Vagina (tissue), 2 donors: ENCODE results near the gene GLYATL1B. TPM values are rescaled to one million over a fixed set of nuclear protein-coding genes. Genes with fewer than 3 reads are reported as not detected.
"Not testable (repeated sequence)": the region's sequence is repeated elsewhere in the genome, so short reads cannot be mapped to it uniquely, and the experiment has no call there.

Experiments
- DNase-seq, 2 donors: peaks; one replicate each; pipeline ENCODE4 v3.0.0-alpha.2; 2017; ENCODE audit errors: extremely low spot score in 2 of 2
- H3K27ac ChIP-seq: fragments of 200-600 bp; sonication (generic); one replicate; pipeline ENCODE4 v1.5.1; 2019
- H3K27me3 ChIP-seq: fragments of 200-600 bp; sonication (generic); one replicate; pipeline ENCODE4 v1.5.1; 2019
- H3K36me3 ChIP-seq, 2 donors: fragments of 200-600 bp; sonication (generic); one replicate each; pipeline ENCODE4 v1.5.1; 2017 to 2019
- H3K4me1 ChIP-seq: fragments of 200-600 bp; sonication (generic); one replicate; pipeline ENCODE4 v1.5.1; 2019
- H3K4me3 ChIP-seq, 2 donors: fragments of 200-600 bp; sonication (generic); 1 replicate in 1 of 2; 2 replicates in 1 of 2; pipeline ENCODE4 v1.5.1; 2016 to 2019
- H3K9me3 ChIP-seq: fragments of 200-600 bp; sonication (generic); one replicate; pipeline ENCODE4 v1.5.1; 2019
- POLR2A ChIP-seq, 2 donors: fragments of 450-650 bp; IDR thresholded peaks; one replicate each; pipeline ENCODE4 v1.6.1; 2017; ENCODE audit warnings: antibody characterized with exemption in 2 of 2, mild to moderate bottlenecking in 2 of 2, moderate library complexity in 2 of 2
- POLR2AphosphoS5 ChIP-seq, 2 donors: sonication (generic); formaldehyde crosslinking; IDR thresholded peaks; one replicate each; pipeline ENCODE4 v1.9.0; 2017; ENCODE audit warnings: antibody characterized with exemption in 2 of 2, mild to moderate bottlenecking in 2 of 2, low read depth in 1 of 2; ENCODE audit not compliant: insufficient read depth in 1 of 2
- intact Hi-C: fragments of 100-400 bp; cut with DNase I; formaldehyde crosslinking; loops from one replicate; pipeline ENCODE4 v1.15.1; 2023
- total RNA-seq: library from RNA; depleted of rRNA; stranded (reverse); fragments of >200 nt; gene quantifications from one replicate; pipeline ENCODE4 v1.2.3, GENCODE V29; 2016
- TF ChIP-seq, protein P1 (sequence below), 3 experiments: fragments of 450-650 bp in 2 of 3; fragments of 200-600 bp in 1 of 3; sonication (generic) in 1 of 3; IDR thresholded peaks; one replicate each; pipeline ENCODE4 v1.5.1; 2017 to 2019; ENCODE audit warnings: antibody characterized with exemption in 3 of 3, mild to moderate bottlenecking in 2 of 3, moderate library complexity in 2 of 3

The GLYATL1B gene
- total RNA-seq, 1 donor from 2014 or later, result not detected

- no peaks in the 10 kb centered on the region for H3K36me3 ChIP-seq
- no peak overlapping the region for H3K4me3 ChIP-seq
- no peaks in the 10 kb centered on the region for H3K4me1 ChIP-seq
- intact Hi-C loops, result no loop called here
- H3K27me3 ChIP-seq, result no peaks in the 10 kb centered on the region
- no peak overlapping the region for H3K27ac ChIP-seq
- no peaks in the 10 kb centered on the region for H3K9me3 ChIP-seq
- TF ChIP-seq POLR2A (IDR thresholded peaks at IDR 0.05) (no peak), POLR2AphosphoS5 (IDR thresholded peaks at IDR 0.05; ENCODE audit: insufficient read depth in 1 of 2, low read depth in 1 of 2) (no peak)
- TF ChIP-seq, protein P1, sequence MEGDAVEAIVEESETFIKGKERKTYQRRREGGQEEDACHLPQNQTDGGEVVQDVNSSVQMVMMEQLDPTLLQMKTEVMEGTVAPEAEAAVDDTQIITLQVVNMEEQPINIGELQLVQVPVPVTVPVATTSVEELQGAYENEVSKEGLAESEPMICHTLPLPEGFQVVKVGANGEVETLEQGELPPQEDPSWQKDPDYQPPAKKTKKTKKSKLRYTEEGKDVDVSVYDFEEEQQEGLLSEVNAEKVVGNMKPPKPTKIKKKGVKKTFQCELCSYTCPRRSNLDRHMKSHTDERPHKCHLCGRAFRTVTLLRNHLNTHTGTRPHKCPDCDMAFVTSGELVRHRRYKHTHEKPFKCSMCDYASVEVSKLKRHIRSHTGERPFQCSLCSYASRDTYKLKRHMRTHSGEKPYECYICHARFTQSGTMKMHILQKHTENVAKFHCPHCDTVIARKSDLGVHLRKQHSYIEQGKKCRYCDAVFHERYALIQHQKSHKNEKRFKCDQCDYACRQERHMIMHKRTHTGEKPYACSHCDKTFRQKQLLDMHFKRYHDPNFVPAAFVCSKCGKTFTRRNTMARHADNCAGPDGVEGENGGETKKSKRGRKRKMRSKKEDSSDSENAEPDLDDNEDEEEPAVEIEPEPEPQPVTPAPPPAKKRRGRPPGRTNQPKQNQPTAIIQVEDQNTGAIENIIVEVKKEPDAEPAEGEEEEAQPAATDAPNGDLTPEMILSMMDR (IDR thresholded peaks at IDR 0.05), result no peak
- no peak for DNase-seq
Observed at GRCh38 chr11:59076876-59077571, 9.1 kb upstream of the GLYATL1B start.

DNA sequence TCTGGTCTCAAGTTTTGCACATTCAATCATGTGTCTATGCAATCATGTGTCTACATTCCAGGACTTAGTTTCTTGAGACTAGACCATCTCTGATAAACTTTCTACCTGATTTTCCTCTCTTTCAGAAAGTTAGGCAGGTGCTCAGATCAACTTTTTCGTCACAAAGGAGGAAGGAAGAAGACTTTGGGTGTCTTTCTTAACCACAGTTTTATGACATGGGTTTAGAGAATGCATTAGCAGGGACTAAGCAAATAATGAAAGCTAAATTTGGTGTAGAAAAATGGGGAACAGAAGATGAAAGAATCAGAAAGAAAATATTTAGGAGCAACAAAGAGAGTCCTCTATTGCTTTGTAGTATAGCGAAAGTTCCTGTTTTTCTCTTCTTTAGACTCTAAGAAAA is 7.7 kb upstream of the GLYATL1B start:
- intact Hi-C loops, result no loop called here
- Histone ChIP-seq H3K27me3 (no peaks in the 10 kb centered on the region), H3K27ac (no peak overlapping the region), H3K9me3 (no peaks in the 10 kb centered on the region), H3K4me1 (no peaks in the 10 kb centered on the region), H3K36me3 (no peaks in the 10 kb centered on the region), H3K4me3 (no peak overlapping the region)
- no peak for DNase-seq
- TF ChIP-seq POLR2AphosphoS5 (IDR thresholded peaks at IDR 0.05; ENCODE audit: insufficient read depth in 1 of 2, low read depth in 1 of 2) (no peak), POLR2A (IDR thresholded peaks at IDR 0.05) (no peak)
- TF ChIP-seq, protein P1 (IDR thresholded peaks at IDR 0.05), result no peak

DNA sequence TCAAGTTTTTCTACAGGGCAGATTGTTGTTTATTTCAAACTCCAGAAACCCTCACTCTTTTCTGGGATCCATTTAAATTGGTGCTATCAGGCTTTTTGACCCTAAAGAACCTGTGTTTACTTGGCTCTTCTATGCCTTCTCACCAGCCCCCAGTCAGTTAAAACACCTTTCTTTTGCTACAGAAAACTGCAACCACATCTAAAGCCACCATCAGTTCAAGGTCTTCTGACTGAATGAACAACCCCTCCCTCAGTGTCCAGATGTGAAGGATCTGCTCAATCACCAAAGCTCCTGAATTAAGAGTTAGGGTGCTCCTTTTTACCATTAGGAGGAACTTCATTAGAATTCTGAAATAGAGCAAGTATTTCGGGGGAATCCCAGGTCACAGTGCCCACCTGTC is 7.0 kb upstream of the GLYATL1B start:
- DNase-seq, result no peak
- H3K27me3 ChIP-seq, result no peaks in the 10 kb centered on the region
- no peak overlapping the region for H3K27ac ChIP-seq
- H3K36me3 ChIP-seq, result no peaks in the 10 kb centered on the region
- H3K4me1 ChIP-seq, result no peaks in the 10 kb centered on the region
- intact Hi-C loops, result no loop called here
- TF ChIP-seq, protein P1 (IDR thresholded peaks at IDR 0.05), result no peak
- TF ChIP-seq POLR2A (IDR thresholded peaks at IDR 0.05) (no peak), POLR2AphosphoS5 (IDR thresholded peaks at IDR 0.05; ENCODE audit: insufficient read depth in 1 of 2, low read depth in 1 of 2) (no peak)
- no peaks in the 10 kb centered on the region for H3K9me3 ChIP-seq
- no peak overlapping the region for H3K4me3 ChIP-seq

DNA sequence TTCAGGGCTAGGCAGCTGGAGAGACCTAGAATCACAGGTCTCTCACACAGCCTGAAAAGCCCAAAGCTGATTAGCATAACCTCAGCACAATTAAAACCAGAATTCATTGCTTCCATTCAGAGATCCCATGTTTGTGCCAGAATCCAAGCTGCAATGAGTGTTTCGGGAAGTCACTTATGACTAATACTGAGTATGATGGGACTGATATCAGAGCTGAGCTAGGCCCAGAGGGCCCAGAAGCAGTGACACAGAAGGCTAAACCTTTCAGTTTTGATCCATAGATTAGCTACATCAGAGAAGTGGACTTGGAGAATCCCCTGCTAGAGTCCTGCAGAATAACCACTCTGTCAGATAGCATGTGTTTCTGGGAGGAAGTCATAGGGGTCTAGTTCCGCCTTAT is 5.7 kb upstream of the GLYATL1B start:
- H3K27ac ChIP-seq, H3K27me3 ChIP-seq, intact Hi-C loops, H3K36me3 ChIP-seq, H3K4me1 ChIP-seq, H3K4me3 ChIP-seq, H3K9me3 ChIP-seq, DNase-seq: not testable (repeated sequence)

- intact Hi-C loops, H3K36me3 ChIP-seq, H3K4me3 ChIP-seq, H3K9me3 ChIP-seq, H3K27me3 ChIP-seq, DNase-seq, H3K4me1 ChIP-seq, H3K27ac ChIP-seq: not testable (repeated sequence)
Observed at GRCh38 chr11:59081430-59082020, 4.6 kb upstream of the GLYATL1B start.

DNA sequence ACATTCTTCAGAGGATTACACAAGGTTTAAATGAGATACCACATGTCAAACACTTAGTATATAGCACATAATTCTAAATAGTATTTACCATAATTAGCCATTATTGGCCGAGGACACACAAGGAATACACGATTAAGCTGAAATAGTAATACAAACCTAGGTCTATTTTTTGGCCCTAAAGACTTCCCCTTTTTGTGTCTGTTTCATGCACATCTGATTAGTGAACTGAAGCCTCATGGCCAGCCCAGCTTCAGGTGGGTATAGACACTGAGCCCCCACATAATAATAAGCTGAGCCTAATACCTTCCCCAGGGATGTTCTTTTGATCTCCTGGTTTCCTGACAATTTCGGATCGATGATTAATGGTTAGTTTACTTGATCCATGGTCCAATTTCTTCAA is 2.1 kb downstream of the GLYATL1B start:
- H3K4me1 ChIP-seq, result no peaks in the 10 kb centered on the region
- H3K36me3 ChIP-seq, result no peaks in the 10 kb centered on the region
- DNase-seq, result no peak
- no peaks in the 10 kb centered on the region for H3K27me3 ChIP-seq
- intact Hi-C loops, result no loop called here
- no peaks in the 10 kb centered on the region for H3K9me3 ChIP-seq
- no peak overlapping the region for H3K4me3 ChIP-seq
- TF ChIP-seq POLR2AphosphoS5 (IDR thresholded peaks at IDR 0.05; ENCODE audit: insufficient read depth in 1 of 2, low read depth in 1 of 2), result no peak
- no peak for TF ChIP-seq POLR2A (IDR thresholded peaks at IDR 0.05)
- TF ChIP-seq, protein P1 (IDR thresholded peaks at IDR 0.05), result no peak
- H3K27ac ChIP-seq, result no peak overlapping the region

GRCh38 chr11:59093576-59093975 is 7.5 kb downstream of the GLYATL1B start:
- intact Hi-C loops, H3K27ac ChIP-seq, DNase-seq, H3K4me1 ChIP-seq, H3K36me3 ChIP-seq, H3K27me3 ChIP-seq, H3K4me3 ChIP-seq, H3K9me3 ChIP-seq: not testable (repeated sequence)

DNA sequence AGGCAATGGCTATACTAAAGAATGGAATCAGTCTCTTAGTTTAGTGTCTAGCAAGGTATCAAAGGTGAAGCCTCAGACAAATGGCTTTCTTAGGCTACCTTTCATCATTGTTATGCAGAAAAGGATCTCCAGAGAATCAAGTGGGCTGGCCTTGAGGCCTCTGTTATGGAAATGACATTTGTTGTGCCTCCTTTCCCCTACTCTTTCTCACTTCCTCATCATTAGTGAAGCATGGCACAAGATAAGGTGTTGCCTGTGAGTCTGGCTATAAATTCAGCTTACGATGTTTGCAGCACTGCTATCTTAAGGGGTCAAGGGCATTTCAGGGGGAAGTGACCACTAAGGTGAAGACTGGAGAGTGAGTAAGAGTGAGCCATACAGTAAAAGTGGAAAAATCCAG is 9.1 kb downstream of the GLYATL1B start:
- H3K36me3 ChIP-seq, DNase-seq, H3K4me3 ChIP-seq, H3K27ac ChIP-seq, H3K9me3 ChIP-seq, H3K4me1 ChIP-seq, H3K27me3 ChIP-seq, intact Hi-C loops: not testable (repeated sequence)
